Esophagus squamous epithelium (tissue), 4 donors: Measurements from ENCODE around the gene HIVEP1.
"Not testable (repeated sequence)": the region's sequence is repeated elsewhere in the genome, so short reads cannot be mapped to it uniquely, and the experiment has no call there.

Experiments
- POLR2A ChIP-seq, 4 donors: fragments of 450-650 bp; IDR thresholded peaks; one replicate each; pipeline ENCODE4 v1.6.1; 2017; ENCODE audit warnings: antibody characterized with exemption in 4 of 4, mild to moderate bottlenecking in 4 of 4, moderate library complexity in 3 of 4
- TF ChIP-seq, protein P1 (sequence below), 6 experiments: fragments of 450-650 bp in 4 of 6; fragments of 200-600 bp in 2 of 6; sonication (generic) in 2 of 6; IDR thresholded peaks; one replicate each; pipeline ENCODE4 v1.5.1; 2016 to 2019; ENCODE audit warnings: antibody characterized with exemption in 6 of 6, mild to moderate bottlenecking in 4 of 6, moderate library complexity in 4 of 6

DNA sequence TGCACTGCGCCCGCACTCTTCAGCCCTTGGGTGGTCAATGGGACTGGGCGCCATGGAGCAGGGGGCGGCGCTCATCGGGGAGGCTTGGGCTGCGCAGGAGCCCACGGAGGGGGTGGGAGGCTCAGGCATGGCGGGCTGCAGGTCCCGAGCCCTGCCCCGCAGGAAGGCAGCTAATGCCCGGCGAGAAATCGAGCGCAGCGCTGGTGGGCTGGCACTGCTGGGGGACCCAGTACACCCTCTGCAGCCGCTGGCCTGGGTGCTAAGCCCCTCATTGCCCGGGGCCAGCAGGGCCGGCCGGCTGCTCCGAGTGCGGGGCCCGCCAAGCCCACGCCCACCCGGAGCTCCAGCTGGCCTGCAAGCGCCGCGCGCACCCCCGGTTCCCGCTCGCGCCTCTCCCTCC is 96.3 kb downstream of the HIVEP1 start:
- TF ChIP-seq, protein P1, sequence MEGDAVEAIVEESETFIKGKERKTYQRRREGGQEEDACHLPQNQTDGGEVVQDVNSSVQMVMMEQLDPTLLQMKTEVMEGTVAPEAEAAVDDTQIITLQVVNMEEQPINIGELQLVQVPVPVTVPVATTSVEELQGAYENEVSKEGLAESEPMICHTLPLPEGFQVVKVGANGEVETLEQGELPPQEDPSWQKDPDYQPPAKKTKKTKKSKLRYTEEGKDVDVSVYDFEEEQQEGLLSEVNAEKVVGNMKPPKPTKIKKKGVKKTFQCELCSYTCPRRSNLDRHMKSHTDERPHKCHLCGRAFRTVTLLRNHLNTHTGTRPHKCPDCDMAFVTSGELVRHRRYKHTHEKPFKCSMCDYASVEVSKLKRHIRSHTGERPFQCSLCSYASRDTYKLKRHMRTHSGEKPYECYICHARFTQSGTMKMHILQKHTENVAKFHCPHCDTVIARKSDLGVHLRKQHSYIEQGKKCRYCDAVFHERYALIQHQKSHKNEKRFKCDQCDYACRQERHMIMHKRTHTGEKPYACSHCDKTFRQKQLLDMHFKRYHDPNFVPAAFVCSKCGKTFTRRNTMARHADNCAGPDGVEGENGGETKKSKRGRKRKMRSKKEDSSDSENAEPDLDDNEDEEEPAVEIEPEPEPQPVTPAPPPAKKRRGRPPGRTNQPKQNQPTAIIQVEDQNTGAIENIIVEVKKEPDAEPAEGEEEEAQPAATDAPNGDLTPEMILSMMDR (IDR thresholded peaks at IDR 0.05): not testable (repeated sequence)
- TF ChIP-seq POLR2A (IDR thresholded peaks at IDR 0.05): not testable (repeated sequence)
